SJSA1 (cell line): ENCODE measurements around the gene MLH1. TPM values are rescaled to one million over a fixed set of nuclear protein-coding genes. Genes with fewer than 3 reads are reported as not detected.
A peak's percentile ranks its signal among the peaks of the same experiment; 100 is the strongest.
"Not testable (repeated sequence)": the region's sequence is repeated elsewhere in the genome, so short reads cannot be mapped to it uniquely, and the experiment has no call there.

Source experiments
- DNase-seq, 2 experiments: peaks; one replicate each; pipeline ENCODE4 v3.0.0-alpha.2; 2015 to 2020; ENCODE audit warnings: low spot score in 2 of 2, low read depth in 1 of 2
- H3K27ac ChIP-seq: fragments of 250-450 bp; sonication (Bioruptor Pico); 2 replicates; pipeline ENCODE4 v1.5.1; 2020; ENCODE audit warnings: mild to moderate bottlenecking, moderate library complexity
- H3K27me3 ChIP-seq: fragments of 250-450 bp; sonication (Bioruptor Pico); replicated peaks from 2 replicates; pipeline ENCODE4 v1.5.1; 2020; ENCODE audit warnings: mild to moderate bottlenecking, moderate library complexity
- H3K36me3 ChIP-seq: fragments of 250-450 bp; sonication (Bioruptor Pico); 2 replicates; pipeline ENCODE4 v1.5.1; 2020; ENCODE audit warnings: mild to moderate bottlenecking
- H3K4me1 ChIP-seq: fragments of 250-450 bp; sonication (Bioruptor Pico); replicated peaks from 2 replicates; pipeline ENCODE4 v1.6.1; 2021; ENCODE audit warnings: mild to moderate bottlenecking
- H3K4me3 ChIP-seq: fragments of 250-450 bp; sonication (Bioruptor Pico); 2 replicates; pipeline ENCODE4 v1.5.1; 2020; ENCODE audit warnings: mild to moderate bottlenecking
- H3K9me3 ChIP-seq: fragments of 250-450 bp; sonication (Bioruptor Pico); replicated peaks from 2 replicates; pipeline ENCODE4 v1.5.1; 2020; ENCODE audit warnings: mild to moderate bottlenecking
- total RNA-seq: library from RNA; depleted of rRNA; stranded (reverse); fragments of >200 nt; shearing (Covaris generic); gene quantifications from 2 replicates; pipeline ENCODE4 v1.2.3, GENCODE V29; 2014

The MLH1 gene
- total RNA-seq, 1 experiment from 2014 or later = 43.1 TPM

DNA sequence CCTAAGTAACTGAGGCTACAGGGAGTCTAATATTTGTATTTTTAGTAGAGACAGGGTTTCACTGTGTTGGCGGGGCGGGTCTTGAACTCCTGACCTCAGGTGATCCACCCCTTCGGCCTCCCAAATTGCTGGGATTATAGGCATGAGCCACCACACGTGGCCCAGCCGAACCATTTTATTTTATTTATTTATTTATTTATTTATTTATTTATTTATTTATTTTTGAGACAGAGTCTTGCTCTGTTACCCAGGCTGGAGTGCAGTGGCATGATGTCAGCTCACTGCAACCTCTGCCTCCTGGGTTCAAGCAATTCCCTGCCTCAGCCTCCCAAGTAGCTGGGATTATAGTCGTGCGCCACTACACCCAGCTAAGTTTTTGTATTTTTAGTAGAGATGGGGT is 30.3 kb upstream of the MLH1 start:
- DNase-seq, H3K36me3 ChIP-seq, H3K4me3 ChIP-seq, H3K9me3 ChIP-seq, H3K27ac ChIP-seq, H3K27me3 ChIP-seq: not testable (repeated sequence)
- peaks cover 22% of the 10 kb centered on the region for H3K4me1 ChIP-seq

DNA sequence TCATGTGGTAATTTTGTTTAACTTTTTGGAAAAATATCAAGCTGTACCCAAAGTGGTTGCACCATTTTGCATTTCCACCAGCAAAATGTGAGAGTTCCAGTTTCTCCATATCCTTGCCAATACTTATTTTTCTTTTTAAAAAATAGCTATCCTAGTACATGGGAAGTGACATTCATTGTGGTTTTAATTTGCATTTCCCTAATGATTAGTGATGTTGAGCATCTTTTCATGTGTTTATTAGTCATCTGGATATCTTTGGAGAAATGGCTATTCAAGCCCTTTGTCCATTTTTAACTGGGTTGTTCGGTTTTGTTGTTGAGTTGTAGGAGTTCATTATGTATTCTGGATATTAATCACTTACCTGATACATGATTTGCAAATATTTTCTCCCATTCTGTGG is 29.0 kb upstream of the MLH1 start:
- Histone ChIP-seq H3K27me3 (no peaks in the 10 kb centered on the region), H3K4me3 (no peak overlapping the region), H3K27ac (no peak overlapping the region), H3K9me3 (no peaks in the 10 kb centered on the region; the same call in 1 of the 2 replicates), H3K36me3 (no peaks in the 10 kb centered on the region), H3K4me1 (peaks cover 11% of the 10 kb centered on the region)
- no peak for DNase-seq

GRCh38 chr3:36964817-36965216 is 28.5 kb upstream of the MLH1 start:
- Histone ChIP-seq H3K27ac (no peak overlapping the region), H3K36me3 (no peaks in the 10 kb centered on the region), H3K4me1 (peaks cover 6% of the 10 kb centered on the region), H3K27me3 (no peaks in the 10 kb centered on the region), H3K4me3 (no peak overlapping the region), H3K9me3 (no peaks in the 10 kb centered on the region; the same call in 1 of the 2 replicates)
- no peak for DNase-seq

GRCh38 chr3:36965440-36965839 is 27.9 kb upstream of the MLH1 start:
- H3K27ac ChIP-seq = no peak overlapping the region
- H3K27me3 ChIP-seq = no peaks in the 10 kb centered on the region
- H3K4me3 ChIP-seq = no peak overlapping the region
- no peaks in the 10 kb centered on the region; the same call in 1 of the 2 replicates for H3K9me3 ChIP-seq
- no peaks in the 10 kb centered on the region for H3K36me3 ChIP-seq
- H3K4me1 ChIP-seq = peaks cover 2% of the 10 kb centered on the region; the same call in 1 of the 2 replicates
- no peak for DNase-seq

GRCh38 chr3:36969085-36969484 is 24.2 kb upstream of the MLH1 start:
- DNase-seq = no peak
- Histone ChIP-seq H3K27ac (no peak overlapping the region), H3K27me3 (no peaks in the 10 kb centered on the region), H3K4me1 (no peaks in the 10 kb centered on the region), H3K9me3 (no peaks in the 10 kb centered on the region), H3K4me3 (no peak overlapping the region), H3K36me3 (no peaks in the 10 kb centered on the region)

DNA sequence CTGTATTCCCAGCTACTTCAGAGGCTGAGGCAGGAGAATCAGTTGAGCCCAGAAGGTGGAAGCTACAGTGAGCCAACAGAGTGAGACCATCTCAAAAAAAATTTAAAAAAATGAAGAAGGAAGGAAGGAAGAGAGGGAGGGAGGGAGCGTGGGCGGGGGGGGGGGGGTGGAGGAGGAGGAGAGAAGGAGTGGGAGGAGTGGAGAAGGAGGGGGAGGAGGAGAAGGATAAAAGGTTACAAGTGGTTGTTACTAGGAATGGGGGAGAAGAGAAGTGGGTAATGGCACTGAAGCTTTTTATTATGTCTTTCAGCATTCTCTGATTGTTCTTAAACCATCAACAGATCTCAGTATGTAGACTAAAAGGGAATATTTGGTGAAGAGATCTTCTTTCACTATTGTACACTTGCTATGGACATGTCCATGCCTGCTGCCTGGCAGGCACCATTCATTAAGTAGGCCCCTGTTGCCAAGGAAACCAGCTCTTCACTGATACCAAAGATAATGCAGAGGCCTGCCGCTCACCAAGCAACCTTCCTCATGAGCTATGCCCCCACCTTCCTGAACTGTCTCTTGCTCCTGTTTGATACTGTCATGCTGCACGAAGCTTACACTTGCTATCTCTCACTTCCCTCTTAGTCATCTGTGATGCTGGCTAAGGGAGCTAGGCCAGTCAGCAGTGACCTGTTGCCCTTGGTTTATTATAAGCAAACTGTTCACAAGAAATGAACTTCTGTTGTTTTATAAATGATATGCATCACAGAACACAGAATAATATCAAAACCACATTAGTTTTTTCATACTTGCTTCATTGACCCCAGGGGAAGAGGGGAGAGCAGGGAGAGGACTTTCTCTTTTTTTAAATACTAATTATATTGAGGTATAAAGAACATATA is 23.5 kb upstream of the MLH1 start:
- Histone ChIP-seq H3K27me3 (no peaks in the 10 kb centered on the region), H3K27ac (no peak overlapping the region), H3K9me3 (no peaks in the 10 kb centered on the region), H3K36me3 (no peaks in the 10 kb centered on the region), H3K4me1 (no peaks in the 10 kb centered on the region), H3K4me3 (no peak overlapping the region)
- DNase-seq = no peak

DNA sequence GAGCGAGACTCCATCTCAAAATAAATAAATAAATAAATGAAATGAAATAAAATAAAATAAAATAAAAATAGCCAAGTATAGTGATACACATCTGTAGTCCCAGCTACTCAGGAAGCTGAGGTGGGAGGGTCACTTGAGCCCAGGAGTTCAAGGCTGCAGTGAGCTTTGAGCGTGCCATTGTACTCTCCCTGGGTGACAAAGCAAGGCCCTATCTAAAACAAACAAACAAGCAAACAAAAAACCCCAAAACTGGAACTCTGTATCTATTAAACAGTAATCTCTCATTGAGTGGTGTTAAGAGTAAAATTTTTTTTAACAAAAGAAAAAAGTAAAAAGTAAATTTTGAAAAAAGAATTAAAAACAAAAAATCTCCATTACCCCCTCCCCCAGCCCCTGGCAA is 21.2 kb upstream of the MLH1 start:
- no peak overlapping the region for H3K27ac ChIP-seq
- no peak for DNase-seq

GRCh38 chr3:36973139-36973538 is 20.2 kb upstream of the MLH1 start:
- Histone ChIP-seq H3K36me3 (no peaks in the 10 kb centered on the region), H3K9me3 (no peaks in the 10 kb centered on the region), H3K27me3 (no peaks in the 10 kb centered on the region), H3K4me3 (no peak overlapping the region), H3K4me1 (no peaks in the 10 kb centered on the region), H3K27ac (no peak overlapping the region)
- no peak for DNase-seq

More for the DNA sequence above, 21.2 kb upstream of the MLH1 start:
- no peaks in the 10 kb centered on the region for H3K4me1 ChIP-seq
- H3K36me3 ChIP-seq = no peaks in the 10 kb centered on the region
- H3K4me3 ChIP-seq = no peak overlapping the region
- no peaks in the 10 kb centered on the region for H3K27me3 ChIP-seq
- H3K9me3 ChIP-seq = no peaks in the 10 kb centered on the region

DNA sequence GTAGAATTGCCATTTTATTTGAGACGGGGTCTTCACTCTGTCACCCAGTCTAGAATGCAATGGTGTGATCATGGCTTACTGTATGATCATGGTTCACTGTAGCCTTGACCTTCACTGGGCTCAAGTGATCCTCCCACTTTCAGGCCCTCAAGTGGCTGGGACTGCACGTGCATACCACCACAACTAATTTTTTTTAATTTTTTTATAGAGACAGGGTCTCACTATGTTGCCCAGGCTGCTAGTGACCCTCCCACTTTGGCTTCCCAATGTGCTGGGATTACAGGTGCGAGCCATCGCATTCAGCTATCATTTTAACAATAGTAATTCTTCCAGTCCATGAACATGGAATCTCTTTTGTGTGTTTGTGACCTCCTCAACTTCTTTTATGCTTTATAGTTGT is 12.3 kb upstream of the MLH1 start:
- Histone ChIP-seq H3K36me3 (peaks cover 34% of the 10 kb centered on the region), H3K4me1 (no peaks in the 10 kb centered on the region), H3K9me3 (no peaks in the 10 kb centered on the region), H3K27ac (no peak overlapping the region), H3K27me3 (no peaks in the 10 kb centered on the region), H3K4me3 (no peak overlapping the region)
- DNase-seq = no peak

- Histone ChIP-seq H3K9me3 (no peaks in the 10 kb centered on the region), H3K4me3 (no peak overlapping the region), H3K36me3 (peaks cover 79% of the 10 kb centered on the region), H3K27ac (no peak overlapping the region), H3K27me3 (no peaks in the 10 kb centered on the region), H3K4me1 (peaks cover 16% of the 10 kb centered on the region)
- DNase-seq = no peak
Observed at GRCh38 chr3:36988356-36988755, 5.0 kb upstream of the MLH1 start.

GRCh38 chr3:36989005-36989404 is 4.3 kb upstream of the MLH1 start:
- no peaks in the 10 kb centered on the region for H3K9me3 ChIP-seq
- H3K4me1 ChIP-seq = peaks cover 16% of the 10 kb centered on the region
- no peak overlapping the region for H3K27ac ChIP-seq
- DNase-seq = no peak
- H3K27me3 ChIP-seq = no peaks in the 10 kb centered on the region
- peaks cover 72% of the 10 kb centered on the region for H3K36me3 ChIP-seq
- no peak overlapping the region for H3K4me3 ChIP-seq

GRCh38 chr3:36989568-36989967 is 3.8 kb upstream of the MLH1 start:
- Histone ChIP-seq H3K4me1 (peaks cover 20% of the 10 kb centered on the region), H3K4me3 (no peak overlapping the region), H3K27me3 (no peaks in the 10 kb centered on the region), H3K9me3 (no peaks in the 10 kb centered on the region), H3K36me3 (peaks cover 67% of the 10 kb centered on the region), H3K27ac (no peak overlapping the region)
- DNase-seq = no peak

GRCh38 chr3:36991147-36991546 is 2.2 kb upstream of the MLH1 start:
- Histone ChIP-seq H3K9me3 (no peaks in the 10 kb centered on the region), H3K4me3 (peak overlapping the region; percentile 56; the same call in 1 of the 2 replicates), H3K27ac (no peak overlapping the region), H3K4me1 (peaks cover 20% of the 10 kb centered on the region), H3K27me3 (no peaks in the 10 kb centered on the region), H3K36me3 (peaks cover 52% of the 10 kb centered on the region)
- no peak for DNase-seq

GRCh38 chr3:36991923-36992805 is 1.2 kb upstream of the MLH1 start:
- DNase-seq = peak in 1 of 2 experiments; percentile 47
- Histone ChIP-seq H3K9me3 (no peaks in the 10 kb centered on the region), H3K27ac (peak overlapping the region; percentile 93), H3K27me3 (no peaks in the 10 kb centered on the region), H3K36me3 (peaks cover 54% of the 10 kb centered on the region), H3K4me1 (peaks cover 20% of the 10 kb centered on the region), H3K4me3 (peak overlapping the region; percentile 56)
